ENCODE measurements around the gene PSD4.

DNA sequence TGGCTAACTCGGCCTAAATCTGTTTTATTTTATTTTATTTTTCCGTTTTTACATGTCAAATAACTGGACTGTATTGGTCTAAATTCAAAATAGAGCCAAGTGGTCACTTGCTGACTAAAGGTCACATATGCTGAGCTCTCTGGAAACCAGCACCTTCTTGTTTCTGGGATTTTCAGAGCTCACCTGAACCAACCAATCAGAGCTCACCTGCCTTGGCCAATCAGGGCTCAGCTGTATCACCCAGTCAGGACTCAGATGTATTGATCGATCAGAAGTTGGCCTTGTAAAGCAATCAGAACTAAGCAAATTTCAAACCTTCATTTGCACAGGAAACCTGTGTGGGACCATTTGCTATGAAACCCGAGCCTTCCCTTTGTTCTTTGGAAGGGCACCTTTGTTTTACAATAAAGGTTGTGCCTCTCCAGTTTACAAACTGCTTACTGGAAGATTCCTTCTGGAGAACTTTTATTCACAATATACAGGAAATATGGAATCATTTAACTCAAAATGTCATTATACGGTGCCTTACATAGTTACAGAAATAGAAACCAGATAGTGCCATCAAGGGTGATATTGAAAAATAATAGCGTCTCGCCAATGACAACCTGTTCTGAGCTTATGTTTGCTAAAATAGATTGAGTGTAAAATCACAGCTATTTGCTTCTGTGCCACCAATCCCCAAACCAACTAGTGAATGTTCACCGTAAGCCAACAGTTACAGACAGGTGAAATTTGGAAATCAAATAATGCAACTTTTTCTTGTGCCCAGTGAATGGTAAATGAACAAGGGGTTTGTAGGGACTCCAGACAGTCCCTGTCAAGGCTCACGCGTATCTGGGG is 17.3 kb upstream of the PSD4 start:
- TF ChIP-seq POLR2A (IDR thresholded peaks at IDR 0.05) (no peak), EP300 (IDR thresholded peaks at IDR 0.05; ENCODE audit: low read depth) (no peak)
- TF ChIP-seq, protein P1, sequence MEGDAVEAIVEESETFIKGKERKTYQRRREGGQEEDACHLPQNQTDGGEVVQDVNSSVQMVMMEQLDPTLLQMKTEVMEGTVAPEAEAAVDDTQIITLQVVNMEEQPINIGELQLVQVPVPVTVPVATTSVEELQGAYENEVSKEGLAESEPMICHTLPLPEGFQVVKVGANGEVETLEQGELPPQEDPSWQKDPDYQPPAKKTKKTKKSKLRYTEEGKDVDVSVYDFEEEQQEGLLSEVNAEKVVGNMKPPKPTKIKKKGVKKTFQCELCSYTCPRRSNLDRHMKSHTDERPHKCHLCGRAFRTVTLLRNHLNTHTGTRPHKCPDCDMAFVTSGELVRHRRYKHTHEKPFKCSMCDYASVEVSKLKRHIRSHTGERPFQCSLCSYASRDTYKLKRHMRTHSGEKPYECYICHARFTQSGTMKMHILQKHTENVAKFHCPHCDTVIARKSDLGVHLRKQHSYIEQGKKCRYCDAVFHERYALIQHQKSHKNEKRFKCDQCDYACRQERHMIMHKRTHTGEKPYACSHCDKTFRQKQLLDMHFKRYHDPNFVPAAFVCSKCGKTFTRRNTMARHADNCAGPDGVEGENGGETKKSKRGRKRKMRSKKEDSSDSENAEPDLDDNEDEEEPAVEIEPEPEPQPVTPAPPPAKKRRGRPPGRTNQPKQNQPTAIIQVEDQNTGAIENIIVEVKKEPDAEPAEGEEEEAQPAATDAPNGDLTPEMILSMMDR (IDR thresholded peaks at IDR 0.05) = no peak
